ENCODE results near the gene KCNJ1.

The KCNJ1 gene

GRCh38 chr11:128828350-128828749 is 38.7 kb downstream of the KCNJ1 start:
- no peaks in the 10 kb centered on the region for H3K9me3 ChIP-seq (ENCODE audit: low read length)

DNA sequence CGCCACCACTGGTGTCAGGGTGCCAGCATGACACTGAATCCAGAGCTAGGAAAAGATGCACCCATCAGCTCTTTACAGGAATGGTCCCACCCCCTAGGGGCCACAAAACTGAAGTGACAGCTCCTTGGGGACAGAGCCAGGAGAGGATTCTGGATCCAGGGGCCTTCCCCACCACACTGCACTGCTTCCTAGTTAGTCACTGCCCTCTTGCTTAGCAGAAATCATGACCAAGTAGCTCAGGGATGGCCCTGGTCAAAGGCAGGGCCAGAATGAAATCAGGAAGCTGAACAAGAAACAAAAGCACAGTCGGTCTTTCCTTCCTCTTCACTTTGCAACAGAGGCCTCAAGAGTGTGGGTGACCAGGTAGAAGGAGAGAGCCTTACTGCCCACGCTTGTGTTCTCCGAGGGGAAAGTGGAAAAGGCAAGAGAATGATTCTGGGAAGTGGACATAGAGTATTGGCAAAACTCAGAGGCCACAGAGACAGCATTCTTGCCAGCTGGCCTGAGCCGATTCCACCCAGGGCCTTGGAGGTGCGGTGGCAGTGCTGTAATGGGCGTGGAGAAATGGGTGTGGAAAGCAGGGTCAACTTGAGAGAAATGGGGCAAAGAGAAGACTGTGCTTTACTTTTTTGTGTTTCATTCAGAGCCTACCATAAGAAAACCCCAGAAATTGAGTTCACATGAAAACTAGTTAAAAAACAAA is 39.8 kb downstream of the KCNJ1 start:
- H3K27me3 ChIP-seq (ENCODE audit: insufficient read depth, low read length): no peaks in the 10 kb centered on the region

More at GRCh38 chr11:128828350-128828749, 38.7 kb downstream of the KCNJ1 start:
- Histone ChIP-seq H3K27me3 (ENCODE audit: insufficient read depth, low read length) (no peaks in the 10 kb centered on the region), H3K4me1 (ENCODE audit: insufficient read depth, low read length) (no peaks in the 10 kb centered on the region), H3K36me3 (ENCODE audit: insufficient read depth, low read length) (no peaks in the 10 kb centered on the region), H3K4me3 (ENCODE audit: low read length) (no peak overlapping the region), H2AFZ (ENCODE audit: low read depth, low read length) (no peak overlapping the region)

DNA sequence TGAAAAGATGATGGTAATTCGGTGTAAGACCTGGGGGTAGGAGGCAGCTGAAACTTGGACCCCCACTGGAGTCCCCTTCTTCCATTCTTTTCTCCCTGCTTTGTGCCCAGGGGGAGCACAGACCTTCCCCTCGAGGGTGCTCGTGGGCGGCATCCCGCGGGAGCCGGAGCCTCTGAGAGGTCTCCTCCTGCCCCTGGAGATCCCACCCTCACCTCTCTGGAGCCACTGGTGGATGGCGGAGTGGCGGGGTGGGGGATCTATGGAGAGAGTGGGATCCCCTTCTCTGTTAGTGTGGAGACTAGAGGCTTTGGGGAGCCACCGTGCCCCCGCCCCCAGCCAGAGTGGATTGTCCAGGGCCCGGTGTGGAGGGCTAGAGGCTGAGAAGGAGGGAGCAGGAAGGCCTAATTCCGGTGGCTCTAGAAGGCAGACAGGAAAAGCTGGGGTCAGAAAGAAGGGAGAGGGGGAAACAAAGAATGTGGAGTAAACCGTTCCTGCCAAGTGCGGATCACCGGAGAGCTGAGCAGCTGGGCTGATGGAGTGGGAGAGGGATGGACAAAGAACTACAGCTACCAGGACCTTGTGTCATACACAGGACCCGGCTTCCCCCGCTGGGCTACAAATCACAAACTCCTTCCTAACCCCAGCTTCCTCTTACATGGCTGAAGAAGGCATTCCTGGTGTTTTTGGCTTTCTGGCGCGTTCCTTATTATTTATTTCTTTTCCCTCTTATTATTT is 41.9 kb downstream of the KCNJ1 start:
- H2AFZ ChIP-seq (ENCODE audit: low read depth, low read length): no peak overlapping the region
- no peak overlapping the region for H3K4me3 ChIP-seq (ENCODE audit: low read length)
- H3K27me3 ChIP-seq (ENCODE audit: insufficient read depth, low read length): no peaks in the 10 kb centered on the region
- H3K9me3 ChIP-seq (ENCODE audit: low read length): no peaks in the 10 kb centered on the region
- no peaks in the 10 kb centered on the region for H3K36me3 ChIP-seq (ENCODE audit: insufficient read depth, low read length)
- no peaks in the 10 kb centered on the region for H3K4me1 ChIP-seq (ENCODE audit: insufficient read depth, low read length)

More for the DNA sequence above, 39.8 kb downstream of the KCNJ1 start:
- H2AFZ ChIP-seq (ENCODE audit: low read depth, low read length): no peak overlapping the region
- no peaks in the 10 kb centered on the region for H3K9me3 ChIP-seq (ENCODE audit: low read length)
- H3K36me3 ChIP-seq (ENCODE audit: insufficient read depth, low read length): no peaks in the 10 kb centered on the region
- H3K4me1 ChIP-seq (ENCODE audit: insufficient read depth, low read length): no peaks in the 10 kb centered on the region
- no peak overlapping the region for H3K4me3 ChIP-seq (ENCODE audit: low read length)

DNA sequence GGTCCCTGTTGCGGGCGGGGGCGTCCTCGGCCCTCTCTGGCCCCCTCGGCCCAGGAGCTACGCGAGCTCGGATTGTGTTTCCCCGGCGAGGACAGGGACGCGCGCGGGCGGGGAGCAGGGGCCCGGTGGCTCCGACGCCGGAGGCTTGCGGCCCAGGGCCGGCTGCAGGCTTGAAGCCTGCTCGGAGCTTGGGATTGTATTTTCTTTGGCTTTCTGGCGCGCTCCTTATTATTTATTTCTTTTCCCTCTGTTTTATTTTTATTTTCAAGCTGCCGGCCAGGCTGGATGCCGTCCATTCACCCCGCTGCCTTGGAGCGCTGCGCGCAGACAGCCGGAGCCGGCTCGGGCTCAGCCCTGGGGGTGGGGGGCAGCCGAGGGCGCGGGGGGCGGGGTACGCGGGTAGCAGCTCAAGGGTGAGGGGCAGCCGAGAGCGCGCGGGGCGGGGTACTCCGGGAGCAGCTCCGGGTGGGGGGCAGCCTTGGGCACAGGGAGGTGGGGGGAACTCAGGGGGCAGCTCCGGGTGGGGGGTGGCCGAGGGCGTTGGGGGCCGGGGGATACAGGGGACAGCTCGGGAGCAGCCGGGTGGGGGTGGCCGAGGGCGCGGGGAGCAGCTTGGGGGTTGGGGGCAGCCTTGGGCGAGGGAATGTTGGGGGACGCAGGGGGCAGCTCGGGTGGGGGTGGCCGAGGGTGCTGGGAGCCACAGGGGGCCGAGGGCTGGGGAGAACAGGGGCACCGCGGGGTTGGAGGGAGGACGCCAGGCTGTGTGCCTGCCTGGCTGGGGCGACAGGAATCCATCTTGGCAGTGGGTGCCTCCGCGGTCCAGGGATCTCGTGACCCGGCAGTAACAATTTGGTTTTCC is 42.7 kb downstream of the KCNJ1 start:
- Histone ChIP-seq H3K4me1 (ENCODE audit: insufficient read depth, low read length) (no peaks in the 10 kb centered on the region), H3K36me3 (ENCODE audit: insufficient read depth, low read length) (no peaks in the 10 kb centered on the region), H3K4me3 (ENCODE audit: low read length) (no peak overlapping the region), H3K27me3 (ENCODE audit: insufficient read depth, low read length) (no peaks in the 10 kb centered on the region), H3K9me3 (ENCODE audit: low read length) (no peaks in the 10 kb centered on the region), H2AFZ (ENCODE audit: low read depth, low read length) (no peak overlapping the region)

GRCh38 chr11:128823753-128824152 is 43.3 kb downstream of the KCNJ1 start:
- Histone ChIP-seq H3K36me3 (ENCODE audit: insufficient read depth, low read length) (no peaks in the 10 kb centered on the region), H3K9me3 (ENCODE audit: low read length) (no peaks in the 10 kb centered on the region), H2AFZ (ENCODE audit: low read depth, low read length) (no peak overlapping the region), H3K4me3 (ENCODE audit: low read length) (no peak overlapping the region), H3K27me3 (ENCODE audit: insufficient read depth, low read length) (no peaks in the 10 kb centered on the region), H3K4me1 (ENCODE audit: insufficient read depth, low read length) (no peaks in the 10 kb centered on the region)

GRCh38 chr11:128822130-128822529 is 45.0 kb downstream of the KCNJ1 start:
- H3K36me3 ChIP-seq (ENCODE audit: insufficient read depth, low read length): no peaks in the 10 kb centered on the region
- no peaks in the 10 kb centered on the region for H3K4me1 ChIP-seq (ENCODE audit: insufficient read depth, low read length)
- no peak overlapping the region for H3K4me3 ChIP-seq (ENCODE audit: low read length)

GRCh38 chr11:128821556-128821955 is 45.5 kb downstream of the KCNJ1 start:
- Histone ChIP-seq H2AFZ (ENCODE audit: low read depth, low read length) (no peak overlapping the region), H3K4me1 (ENCODE audit: insufficient read depth, low read length) (no peaks in the 10 kb centered on the region), H3K9me3 (ENCODE audit: low read length) (no peaks in the 10 kb centered on the region), H3K27me3 (ENCODE audit: insufficient read depth, low read length) (no peaks in the 10 kb centered on the region), H3K4me3 (ENCODE audit: low read length) (no peak overlapping the region), H3K36me3 (ENCODE audit: insufficient read depth, low read length) (no peaks in the 10 kb centered on the region)

More at GRCh38 chr11:128822130-128822529, 45.0 kb downstream of the KCNJ1 start:
- no peaks in the 10 kb centered on the region for H3K9me3 ChIP-seq (ENCODE audit: low read length)
- no peak overlapping the region for H2AFZ ChIP-seq (ENCODE audit: low read depth, low read length)
- no peaks in the 10 kb centered on the region for H3K27me3 ChIP-seq (ENCODE audit: insufficient read depth, low read length)

- H3K4me3 ChIP-seq (ENCODE audit: low read length): no peak overlapping the region
- H2AFZ ChIP-seq (ENCODE audit: low read depth, low read length): no peak overlapping the region
- H3K27me3 ChIP-seq (ENCODE audit: insufficient read depth, low read length): no peaks in the 10 kb centered on the region
- no peaks in the 10 kb centered on the region for H3K9me3 ChIP-seq (ENCODE audit: low read length)
- no peaks in the 10 kb centered on the region for H3K36me3 ChIP-seq (ENCODE audit: insufficient read depth, low read length)
- H3K4me1 ChIP-seq (ENCODE audit: insufficient read depth, low read length): peaks cover 4% of the 10 kb centered on the region
Measured at GRCh38 chr11:128819198-128819597, 47.9 kb downstream of the KCNJ1 start.

DNA sequence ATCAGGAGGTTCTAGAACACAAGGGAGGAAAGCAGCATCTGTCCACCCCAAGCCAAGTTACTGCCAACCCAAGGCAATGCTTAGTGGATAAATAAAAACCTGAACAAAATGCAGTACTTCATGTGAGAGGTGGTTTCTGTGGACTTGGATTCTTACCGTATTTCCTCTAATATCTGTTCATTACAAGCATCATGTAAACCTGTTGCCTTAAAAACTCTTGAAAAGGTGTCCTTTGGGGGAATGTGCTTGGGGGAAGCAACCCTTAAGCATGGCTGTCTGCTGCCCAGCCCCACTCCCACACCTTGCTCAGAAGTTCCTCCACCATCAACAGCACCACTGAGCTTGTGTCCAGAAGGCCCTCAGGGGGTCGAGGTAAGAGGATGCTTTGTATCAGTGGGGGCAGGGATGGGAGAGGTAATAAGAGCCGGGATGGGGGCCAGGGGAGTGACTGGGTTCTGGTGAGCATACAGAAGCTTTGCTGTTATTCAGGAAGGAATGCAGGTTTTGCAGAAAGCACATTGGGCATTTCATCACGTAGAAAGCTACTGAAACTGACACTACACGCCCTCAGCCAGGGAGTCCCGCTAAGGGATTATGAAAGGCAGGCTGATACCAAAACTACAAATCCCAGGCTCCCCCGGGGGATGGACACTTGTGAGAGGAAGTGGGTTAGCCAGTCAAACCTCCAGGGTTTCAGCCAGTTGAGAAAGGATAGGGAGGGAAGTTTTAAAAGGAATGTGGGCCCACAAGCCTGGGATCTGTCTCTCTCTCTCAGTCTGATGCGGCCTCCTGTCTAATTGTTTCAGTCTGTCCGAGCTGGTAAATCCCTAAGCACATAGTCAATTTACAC is 52.0 kb downstream of the KCNJ1 start:
- Histone ChIP-seq H2AFZ (ENCODE audit: low read depth, low read length) (peak overlapping the region; percentile 94), H3K4me1 (ENCODE audit: insufficient read depth, low read length) (peaks cover 4% of the 10 kb centered on the region), H3K9me3 (ENCODE audit: low read length) (no peaks in the 10 kb centered on the region), H3K4me3 (ENCODE audit: low read length) (peak overlapping the region; percentile 35), H3K27me3 (ENCODE audit: insufficient read depth, low read length) (no peaks in the 10 kb centered on the region), H3K36me3 (ENCODE audit: insufficient read depth, low read length) (no peaks in the 10 kb centered on the region)

- Histone ChIP-seq H3K36me3 (ENCODE audit: insufficient read depth, low read length) (no peaks in the 10 kb centered on the region), H2AFZ (ENCODE audit: low read depth, low read length) (no peak overlapping the region), H3K4me3 (ENCODE audit: low read length) (no peak overlapping the region), H3K27me3 (ENCODE audit: insufficient read depth, low read length) (no peaks in the 10 kb centered on the region), H3K9me3 (ENCODE audit: low read length) (no peaks in the 10 kb centered on the region), H3K4me1 (ENCODE audit: insufficient read depth, low read length) (peaks cover 4% of the 10 kb centered on the region)
Measured at GRCh38 chr11:128813729-128814128, 53.4 kb downstream of the KCNJ1 start.

DNA sequence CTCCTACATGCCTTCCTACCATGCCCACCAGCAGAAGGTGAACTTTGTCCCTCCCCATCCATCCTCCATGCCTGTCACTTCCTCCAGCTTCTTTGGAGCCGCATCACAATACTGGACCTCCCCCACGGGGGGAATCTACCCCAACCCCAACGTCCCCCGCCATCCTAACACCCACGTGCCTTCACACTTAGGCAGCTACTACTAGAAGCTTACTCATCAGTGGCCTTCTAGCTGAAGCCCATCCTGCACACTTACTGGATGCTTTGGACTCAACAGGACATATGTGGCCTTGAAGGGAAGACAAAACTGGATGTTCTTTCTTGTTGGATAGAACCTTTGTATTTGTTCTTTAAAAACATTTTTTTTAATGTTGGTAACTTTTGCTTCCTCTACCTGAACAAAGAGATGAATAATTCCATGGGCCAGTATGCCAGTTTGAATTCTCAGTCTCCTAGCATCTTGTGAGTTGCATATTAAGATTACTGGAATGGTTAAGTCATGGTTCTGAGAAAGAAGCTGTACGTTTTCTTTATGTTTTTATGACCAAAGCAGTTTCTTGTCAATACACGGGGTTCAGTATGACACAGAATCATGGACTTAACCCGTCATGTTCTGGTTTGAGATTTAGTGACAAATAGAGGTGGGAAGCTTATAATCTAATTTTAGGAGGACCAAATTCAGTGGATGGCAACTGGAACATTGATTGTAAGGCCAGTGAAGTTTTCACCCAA is 56.1 kb downstream of the KCNJ1 start:
- no peaks in the 10 kb centered on the region for H3K27me3 ChIP-seq (ENCODE audit: insufficient read depth, low read length)
- no peaks in the 10 kb centered on the region for H3K36me3 ChIP-seq (ENCODE audit: insufficient read depth, low read length)
- no peaks in the 10 kb centered on the region for H3K9me3 ChIP-seq (ENCODE audit: low read length)
- H2AFZ ChIP-seq (ENCODE audit: low read depth, low read length): no peak overlapping the region
- H3K4me3 ChIP-seq (ENCODE audit: low read length): no peak overlapping the region
- H3K4me1 ChIP-seq (ENCODE audit: insufficient read depth, low read length): peaks cover 4% of the 10 kb centered on the region

- Histone ChIP-seq H3K4me3 (ENCODE audit: low read length) (no peak overlapping the region), H2AFZ (ENCODE audit: low read depth, low read length) (no peak overlapping the region), H3K4me1 (ENCODE audit: insufficient read depth, low read length) (peaks cover under 1% of the 10 kb centered on the region), H3K36me3 (ENCODE audit: insufficient read depth, low read length) (no peaks in the 10 kb centered on the region), H3K27me3 (ENCODE audit: insufficient read depth, low read length) (no peaks in the 10 kb centered on the region), H3K9me3 (ENCODE audit: low read length) (no peaks in the 10 kb centered on the region)
Measured at GRCh38 chr11:128809128-128809527, 58.0 kb downstream of the KCNJ1 start.
